Activated CD4-positive, CD25-positive, alpha-beta regulatory T cell (primary cell): ENCODE data around the gene PRR12.
A peak's percentile ranks its signal among the peaks of the same experiment; 100 is the strongest.

Experiments used
- DNase-seq, 4 experiments: peaks; one replicate each; lab custom pipeline; 2025; lab: John Stamatoyannopoulos, UW

The PRR12 gene

DNA sequence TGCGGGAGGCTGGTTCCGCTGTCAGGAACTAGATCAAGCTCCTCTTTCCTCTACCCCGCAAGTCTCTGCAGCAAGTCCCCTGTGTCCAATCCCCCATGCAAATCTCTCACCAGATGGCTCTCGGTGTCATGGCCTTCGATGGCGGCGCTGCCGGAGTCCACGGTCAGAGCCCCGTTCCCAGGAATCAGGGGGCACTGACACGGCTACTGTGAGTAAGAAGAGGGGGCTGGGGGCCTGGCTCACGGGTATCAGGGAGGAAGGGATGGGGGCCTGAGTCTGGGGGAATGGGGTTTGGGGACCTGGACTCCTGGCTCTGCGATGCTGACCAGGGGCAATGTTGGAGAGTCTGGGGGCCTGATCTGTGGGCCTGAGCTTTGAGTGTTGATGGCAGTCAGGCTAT is 55.0 kb downstream of the PRR12 start:
- no peak for DNase-seq

DNA sequence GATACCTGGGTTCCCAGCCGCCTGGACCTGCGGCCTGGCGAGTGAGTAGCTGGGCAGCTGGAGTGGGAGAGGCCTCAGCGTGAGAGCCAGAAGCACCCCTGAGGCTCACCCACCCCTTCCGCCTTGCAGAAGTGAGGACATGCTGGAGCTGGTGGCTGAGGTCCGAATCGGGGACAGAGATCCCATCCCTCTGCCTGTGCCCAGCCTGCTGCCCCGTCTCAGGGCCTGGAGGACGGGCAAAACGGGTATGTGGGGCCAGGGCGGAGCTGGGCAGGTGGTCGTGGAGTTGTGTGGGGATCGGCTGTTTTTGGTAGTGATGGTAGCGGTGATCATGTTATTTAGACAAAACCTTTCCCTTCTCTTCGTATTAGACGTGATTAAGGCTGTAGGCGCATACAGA is 55.6 kb downstream of the PRR12 start:
- no peak for DNase-seq

DNA sequence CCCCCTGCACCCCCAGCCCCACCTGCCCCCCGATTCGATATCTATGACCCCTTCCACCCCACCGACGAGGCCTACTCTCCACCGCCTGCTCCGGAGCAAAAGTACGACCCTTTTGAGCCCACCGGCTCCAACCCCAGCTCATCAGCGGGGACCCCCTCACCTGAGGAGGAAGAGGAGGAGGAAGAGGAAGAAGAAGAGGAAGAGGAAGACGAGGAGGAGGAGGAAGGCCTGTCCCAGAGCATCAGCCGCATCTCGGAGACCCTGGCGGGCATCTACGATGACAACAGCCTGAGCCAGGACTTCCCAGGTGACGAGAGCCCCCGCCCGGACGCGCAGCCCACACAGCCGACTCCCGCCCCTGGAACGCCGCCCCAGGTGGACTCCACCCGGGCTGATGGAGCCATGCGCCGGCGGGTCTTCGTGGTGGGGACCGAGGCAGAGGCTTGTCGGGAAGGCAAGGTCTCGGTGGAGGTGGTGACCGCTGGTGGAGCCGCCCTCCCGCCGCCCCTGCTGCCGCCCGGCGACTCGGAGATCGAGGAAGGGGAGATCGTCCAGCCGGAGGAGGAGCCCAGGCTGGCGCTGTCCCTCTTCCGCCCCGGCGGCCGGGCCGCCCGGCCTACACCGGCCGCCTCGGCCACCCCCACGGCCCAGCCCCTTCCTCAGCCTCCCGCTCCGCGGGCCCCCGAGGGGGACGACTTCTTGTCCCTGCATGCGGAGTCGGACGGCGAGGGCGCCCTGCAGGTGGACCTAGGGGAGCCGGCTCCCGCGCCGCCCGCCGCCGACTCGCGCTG is 60.2 kb downstream of the PRR12 start:
- DNase-seq: no peak

GRCh38 chr19:49651820-49652550 is 61.0 kb downstream of the PRR12 start:
- no peak for DNase-seq

GRCh38 chr19:49652551-49653465 is 61.8 kb downstream of the PRR12 start:
- no peak for DNase-seq

DNA sequence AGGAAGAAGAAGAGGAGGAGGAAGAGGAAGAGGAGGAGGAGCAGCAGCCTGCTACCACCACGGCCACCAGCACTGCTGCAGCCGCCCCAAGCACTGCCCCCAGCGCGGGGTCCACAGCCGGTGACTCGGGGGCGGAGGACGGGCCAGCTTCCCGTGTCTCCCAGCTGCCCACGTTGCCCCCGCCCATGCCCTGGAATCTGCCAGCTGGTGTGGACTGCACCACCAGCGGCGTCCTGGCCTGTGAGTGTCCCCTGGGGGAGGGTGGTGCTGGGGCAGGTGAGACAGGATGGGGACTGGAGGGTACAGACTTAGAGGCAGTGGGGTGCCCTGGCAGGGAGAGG is 62.5 kb downstream of the PRR12 start:
- DNase-seq: no peak

DNA sequence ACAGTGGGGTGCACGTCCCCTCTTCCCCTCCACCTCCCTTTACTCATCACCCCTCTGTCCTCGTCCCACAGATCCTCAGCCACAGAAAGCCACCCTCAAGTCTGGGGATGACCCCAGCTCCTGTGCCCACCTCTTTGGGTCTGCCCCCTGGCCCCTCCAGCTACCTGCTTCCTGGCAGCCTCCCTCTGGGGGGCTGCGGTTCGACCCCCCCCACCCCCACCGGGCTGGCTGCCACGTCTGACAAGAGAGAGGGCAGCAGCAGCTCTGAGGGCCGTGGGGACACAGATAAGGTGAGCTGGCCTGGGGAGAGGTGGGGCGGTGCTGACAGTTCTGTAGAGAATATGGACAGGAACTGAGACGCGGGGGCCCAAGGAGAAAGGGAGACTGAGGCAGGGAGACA is 63.6 kb downstream of the PRR12 start:
- DNase-seq: no peak

GRCh38 chr19:49655570-49656455 is 64.8 kb downstream of the PRR12 start:
- no peak for DNase-seq

DNA sequence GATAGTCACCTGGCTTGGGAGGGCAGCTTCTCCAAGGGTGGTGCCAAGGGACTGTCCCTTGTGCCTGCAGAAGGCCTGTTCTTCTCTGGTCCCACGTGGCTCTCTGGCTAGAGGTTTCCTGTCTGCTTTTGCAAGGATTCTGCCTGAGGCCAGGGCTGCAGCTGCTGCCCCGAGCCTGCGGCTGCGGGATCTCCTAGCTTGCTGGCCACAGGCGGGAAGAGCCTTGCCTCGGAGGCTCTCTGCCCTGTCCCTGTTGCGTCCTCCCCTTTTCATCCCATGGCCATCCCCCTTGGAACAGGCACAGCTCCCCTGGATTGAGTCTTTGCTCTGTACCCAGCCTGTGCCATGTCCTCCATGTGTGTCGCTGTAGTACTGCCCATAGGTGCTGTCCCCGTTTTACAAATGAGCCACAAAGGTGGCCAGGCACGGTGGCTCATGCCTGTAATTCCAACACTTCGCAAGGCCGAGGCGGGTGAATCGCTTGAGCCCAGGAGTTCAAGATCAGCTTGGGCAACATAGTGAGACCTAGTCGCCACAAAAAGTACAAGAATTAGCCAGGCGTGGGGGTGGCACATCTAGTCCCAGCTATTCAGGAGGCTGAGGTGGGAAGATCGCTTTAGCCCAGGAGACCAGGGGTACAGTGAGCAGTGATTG is 65.6 kb downstream of the PRR12 start:
- DNase-seq: no peak

GRCh38 chr19:49657493-49658138 is 66.6 kb downstream of the PRR12 start:
- no peak for DNase-seq

DNA sequence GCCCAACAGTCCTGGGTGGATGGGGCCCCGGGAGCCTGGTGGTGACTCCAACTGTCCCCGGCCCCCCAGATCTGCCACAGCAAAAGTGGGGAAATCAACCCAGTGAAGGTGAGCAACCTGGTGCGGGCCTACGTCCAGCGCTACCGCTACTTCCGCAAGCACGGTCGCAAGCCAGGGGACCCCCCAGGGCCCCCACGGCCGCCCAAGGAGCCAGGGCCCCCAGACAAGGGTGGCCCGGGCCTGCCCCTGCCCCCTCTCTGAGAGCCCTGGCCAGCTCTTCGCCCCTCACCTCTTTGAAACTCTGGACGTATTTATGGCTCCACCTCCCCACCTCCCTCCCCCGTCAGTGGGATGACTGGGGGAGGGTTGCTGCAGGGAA is 67.1 kb downstream of the PRR12 start:
- no peak for DNase-seq

GRCh38 chr19:49658566-49659442 is 67.8 kb downstream of the PRR12 start:
- DNase-seq: no peak

DNA sequence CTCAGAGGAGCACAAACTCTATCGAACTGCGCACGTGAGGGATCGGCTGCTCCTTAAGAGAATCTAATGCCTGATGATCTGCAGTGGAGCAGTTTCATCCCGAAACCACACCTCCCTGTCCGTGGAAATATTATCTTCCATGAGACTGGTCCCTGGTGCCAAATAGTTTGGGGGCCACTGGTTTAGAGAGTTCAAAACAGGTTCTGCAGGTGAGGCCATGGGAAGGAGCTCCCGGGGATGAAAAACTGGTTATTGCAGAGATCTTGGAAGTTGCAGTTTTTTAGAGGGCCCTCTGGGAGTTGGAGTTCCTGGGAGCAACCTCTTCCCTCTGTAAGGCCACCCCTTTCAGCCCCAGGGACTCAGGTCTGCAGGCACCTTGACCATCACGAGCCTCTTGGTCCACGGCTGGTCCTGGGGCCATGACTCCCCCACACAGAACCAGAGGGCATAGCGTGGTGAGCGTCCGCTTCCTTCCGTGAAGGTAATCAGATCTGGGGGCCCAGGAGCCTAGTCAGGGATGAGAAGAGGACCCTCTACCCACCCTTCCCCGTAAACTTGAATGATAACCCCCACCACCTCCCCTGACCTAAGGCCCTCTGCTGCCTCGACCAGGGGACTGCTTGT is 69.5 kb downstream of the PRR12 start:
- DNase-seq: no peak

DNA sequence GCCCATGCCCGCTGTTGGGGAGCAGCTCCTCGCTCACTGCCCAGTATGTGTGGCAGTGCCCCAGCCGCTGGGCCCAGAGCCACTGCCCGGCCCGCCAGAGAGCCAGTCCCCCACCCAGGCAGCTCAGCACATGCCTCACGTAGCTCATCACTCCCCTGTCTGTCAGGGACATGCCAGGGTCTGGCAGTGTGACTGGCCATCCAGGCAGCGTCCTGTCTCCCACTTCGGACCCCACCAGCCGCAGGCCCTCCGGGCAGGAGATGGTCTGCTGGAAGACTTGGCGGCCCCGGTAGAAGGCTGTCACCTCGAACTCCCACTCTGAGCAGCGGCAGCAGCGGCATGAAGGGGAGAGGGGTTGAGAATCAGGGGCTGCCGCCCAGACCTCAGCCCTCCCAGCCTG is 71.0 kb downstream of the PRR12 start:
- DNase-seq: no peak

DNA sequence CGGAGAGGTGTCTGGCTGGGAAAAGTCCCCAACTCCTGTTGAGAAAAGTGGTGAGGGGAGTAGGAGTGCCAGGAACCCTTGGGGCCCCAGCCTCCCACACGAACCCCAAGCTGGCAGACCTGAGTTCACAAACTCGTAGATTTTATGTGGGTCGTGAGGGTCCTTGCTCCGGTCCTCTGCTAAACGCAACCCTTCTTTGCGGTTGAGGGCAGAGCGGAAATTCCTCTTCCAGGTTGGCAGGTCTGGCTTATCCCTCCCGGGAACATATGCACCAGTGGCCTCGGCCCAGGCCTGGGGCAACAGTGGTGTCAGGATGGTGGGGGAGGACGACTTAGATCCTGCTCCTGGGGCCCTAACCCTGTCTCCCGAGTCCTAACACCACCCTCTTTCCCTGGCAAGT is 72.2 kb downstream of the PRR12 start:
- DNase-seq: no peak

GRCh38 chr19:49664171-49665035 is 73.4 kb downstream of the PRR12 start:
- DNase-seq: peak; percentile 83 to 86 (median 86)

- DNase-seq: no peak
Observed at GRCh38 chr19:49665036-49665350, 74.0 kb downstream of the PRR12 start.
